GM12878 (cell line): ENCODE measurements around the gene GTSF1L. TPM values are rescaled to one million over a fixed set of nuclear protein-coding genes. Genes with fewer than 3 reads are reported as not detected.

Experiments used
- CEBPB ChIP-seq, 2 experiments: fragments of 150-350 bp in 1 of 2; IDR thresholded peaks; 2 replicates each; pipeline ENCODE4 v1.6.1; 2012 to 2014; ENCODE audit warnings: low read depth in 2 of 2, low read length in 2 of 2, borderline replicate concordance in 1 of 2, inconsistent platforms in 1 of 2
- CTCF ChIP-seq, 3 experiments: IDR thresholded peaks in 2 of 3; conservative IDR thresholded peaks in 1 of 3; 2 replicates each; pipeline ENCODE4 v1.5.1; 2011; ENCODE audit warnings: low read depth in 3 of 3, low read length in 3 of 3, mild to moderate bottlenecking in 3 of 3, control low read depth in 2 of 3, moderate library complexity in 2 of 3, inconsistent platforms in 1 of 3, mixed read lengths in 1 of 3; ENCODE audit not compliant: control insufficient read depth in 2 of 3, insufficient read depth in 1 of 3; ENCODE audit errors: extremely low read depth in 1 of 3
- IRF3 ChIP-seq: fragments of 450-650 bp; IDR thresholded peaks from 2 replicates; pipeline ENCODE4 v1.6.1; 2014; ENCODE audit warnings: mild to moderate bottlenecking
- NBN ChIP-seq: fragments of 450-650 bp; IDR thresholded peaks from 2 replicates; pipeline ENCODE4 v1.6.1; 2016
- NKRF ChIP-seq: fragments of 450-650 bp; conservative IDR thresholded peaks from 2 replicates; pipeline ENCODE4 v1.6.1; 2017; ENCODE audit warnings: mild to moderate bottlenecking, moderate library complexity
- STAT3 ChIP-seq: IDR thresholded peaks from 2 replicates; pipeline ENCODE4 v1.6.1; 2011; ENCODE audit warnings: low read depth, low read length, improper control_type of control experiment
- TBL1XR1 ChIP-seq: IDR thresholded peaks from 2 replicates; pipeline ENCODE4 v1.6.1; 2012; ENCODE audit warnings: low read depth, low read length, improper control_type of control experiment
- ZBED1 ChIP-seq: IDR thresholded peaks from 2 replicates; pipeline ENCODE4 v1.6.1; 2016; ENCODE audit warnings: borderline replicate concordance
- polyA plus RNA-seq, 11 experiments: library from polyadenylated mRNA; depleted of rRNA in 4 of 11; unstranded in 6 of 11; stranded (reverse) in 5 of 11; fragments of >200 nt; fragmentation: Nextera tagmentation in 4 of 11; fragmentation: Illumina TruSeq in 1 of 11; extraction: Ambion mirVana in 4 of 11; extraction: Trizol in 1 of 11; gene quantifications; 1 replicate in 1 of 11; 2 replicates in 10 of 11; pipeline versions ENCODE4 v1.2.1 to v1.2.3, GENCODE V29; 2011 to 2016; ENCODE audit warnings: inconsistent platforms in 2 of 11, missing spikeins in 2 of 11, low read depth in 1 of 11
- total RNA-seq, 4 experiments: library from RNA; depleted of rRNA in 3 of 4; stranded (reverse); fragments of >200 nt in 3 of 4; fragmentation: Illumina TruSeq in 1 of 4; extraction: Trizol in 1 of 4; gene quantifications; 2 replicates each; pipeline versions ENCODE4 v1.2.1 to v1.2.3, GENCODE V29; 2013 to 2021
- TF ChIP-seq, protein P1 (sequence below): IDR thresholded peaks from 2 replicates; pipeline ENCODE4 v1.6.1; 2011; ENCODE audit warnings: borderline replicate concordance, low read depth, mild to moderate bottlenecking, moderate library complexity, mixed read lengths, low read length; ENCODE audit not compliant: insufficient read depth; ENCODE audit errors: extremely low read length
- TF ChIP-seq, protein P2 (sequence below): fragments of 450-650 bp; formaldehyde crosslinking; IDR thresholded peaks from 2 replicates; pipeline ENCODE4 v1.4.0; 2020; ENCODE audit warnings: mild to moderate bottlenecking, moderate library complexity

GTSF1L gene
- total and polyA plus RNA-seq, 10 of the 15 experiments (the other 5 are each of a cell fraction or from before 2014, with no cell fraction given): 0.56 to 2.4 (median 1.3) TPM

- no peak for TF ChIP-seq CEBPB (IDR thresholded peaks at IDR 0.05; ENCODE audit: borderline replicate concordance in 1 of 2, low read depth in 2 of 2, low read length in 2 of 2)
- no peak for TF ChIP-seq IRF3
- no peak for TF ChIP-seq CTCF (IDR thresholded peaks at IDR 0.05 in 2 of 3, conservative IDR thresholded peaks at IDR 0.05 in 1 of 3; ENCODE audit: control insufficient read depth in 2 of 3, extremely low read depth in 1 of 3, insufficient read depth in 1 of 3, low read depth in 3 of 3, low read length in 3 of 3)
- TF ChIP-seq TBL1XR1: no peak
- TF ChIP-seq, protein P1, sequence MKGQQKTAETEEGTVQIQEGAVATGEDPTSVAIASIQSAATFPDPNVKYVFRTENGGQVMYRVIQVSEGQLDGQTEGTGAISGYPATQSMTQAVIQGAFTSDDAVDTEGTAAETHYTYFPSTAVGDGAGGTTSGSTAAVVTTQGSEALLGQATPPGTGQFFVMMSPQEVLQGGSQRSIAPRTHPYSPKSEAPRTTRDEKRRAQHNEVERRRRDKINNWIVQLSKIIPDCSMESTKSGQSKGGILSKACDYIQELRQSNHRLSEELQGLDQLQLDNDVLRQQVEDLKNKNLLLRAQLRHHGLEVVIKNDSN: no peak
- no peak for TF ChIP-seq ZBED1
- TF ChIP-seq, protein P2, sequence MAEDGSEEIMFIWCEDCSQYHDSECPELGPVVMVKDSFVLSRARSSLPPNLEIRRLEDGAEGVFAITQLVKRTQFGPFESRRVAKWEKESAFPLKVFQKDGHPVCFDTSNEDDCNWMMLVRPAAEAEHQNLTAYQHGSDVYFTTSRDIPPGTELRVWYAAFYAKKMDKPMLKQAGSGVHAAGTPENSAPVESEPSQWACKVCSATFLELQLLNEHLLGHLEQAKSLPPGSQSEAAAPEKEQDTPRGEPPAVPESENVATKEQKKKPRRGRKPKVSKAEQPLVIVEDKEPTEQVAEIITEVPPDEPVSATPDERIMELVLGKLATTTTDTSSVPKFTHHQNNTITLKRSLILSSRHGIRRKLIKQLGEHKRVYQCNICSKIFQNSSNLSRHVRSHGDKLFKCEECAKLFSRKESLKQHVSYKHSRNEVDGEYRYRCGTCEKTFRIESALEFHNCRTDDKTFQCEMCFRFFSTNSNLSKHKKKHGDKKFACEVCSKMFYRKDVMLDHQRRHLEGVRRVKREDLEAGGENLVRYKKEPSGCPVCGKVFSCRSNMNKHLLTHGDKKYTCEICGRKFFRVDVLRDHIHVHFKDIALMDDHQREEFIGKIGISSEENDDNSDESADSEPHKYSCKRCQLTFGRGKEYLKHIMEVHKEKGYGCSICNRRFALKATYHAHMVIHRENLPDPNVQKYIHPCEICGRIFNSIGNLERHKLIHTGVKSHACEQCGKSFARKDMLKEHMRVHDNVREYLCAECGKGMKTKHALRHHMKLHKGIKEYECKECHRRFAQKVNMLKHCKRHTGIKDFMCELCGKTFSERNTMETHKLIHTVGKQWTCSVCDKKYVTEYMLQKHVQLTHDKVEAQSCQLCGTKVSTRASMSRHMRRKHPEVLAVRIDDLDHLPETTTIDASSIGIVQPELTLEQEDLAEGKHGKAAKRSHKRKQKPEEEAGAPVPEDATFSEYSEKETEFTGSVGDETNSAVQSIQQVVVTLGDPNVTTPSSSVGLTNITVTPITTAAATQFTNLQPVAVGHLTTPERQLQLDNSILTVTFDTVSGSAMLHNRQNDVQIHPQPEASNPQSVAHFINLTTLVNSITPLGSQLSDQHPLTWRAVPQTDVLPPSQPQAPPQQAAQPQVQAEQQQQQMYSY (CRISPR knock-in tag): no peak
- no peak for TF ChIP-seq STAT3
- TF ChIP-seq NKRF: no peak
- no peak for TF ChIP-seq NBN
These were observed 21.5 kb upstream of the GTSF1L start (continued) for GRCh38 chr20:43748274-43748673.
